NCI-H1436 treated with DMSO at 0.1 percent for 48 hours (cell line): ENCODE measurements around the gene PHACTR2.
"Not testable (repeated sequence)": the region's sequence is repeated elsewhere in the genome, so short reads cannot be mapped to it uniquely, and the experiment has no call there.

Experiments used
- DNase-seq: peaks from one replicate; lab custom pipeline; 2025; lab: John Stamatoyannopoulos, UW

Gene PHACTR2

DNA sequence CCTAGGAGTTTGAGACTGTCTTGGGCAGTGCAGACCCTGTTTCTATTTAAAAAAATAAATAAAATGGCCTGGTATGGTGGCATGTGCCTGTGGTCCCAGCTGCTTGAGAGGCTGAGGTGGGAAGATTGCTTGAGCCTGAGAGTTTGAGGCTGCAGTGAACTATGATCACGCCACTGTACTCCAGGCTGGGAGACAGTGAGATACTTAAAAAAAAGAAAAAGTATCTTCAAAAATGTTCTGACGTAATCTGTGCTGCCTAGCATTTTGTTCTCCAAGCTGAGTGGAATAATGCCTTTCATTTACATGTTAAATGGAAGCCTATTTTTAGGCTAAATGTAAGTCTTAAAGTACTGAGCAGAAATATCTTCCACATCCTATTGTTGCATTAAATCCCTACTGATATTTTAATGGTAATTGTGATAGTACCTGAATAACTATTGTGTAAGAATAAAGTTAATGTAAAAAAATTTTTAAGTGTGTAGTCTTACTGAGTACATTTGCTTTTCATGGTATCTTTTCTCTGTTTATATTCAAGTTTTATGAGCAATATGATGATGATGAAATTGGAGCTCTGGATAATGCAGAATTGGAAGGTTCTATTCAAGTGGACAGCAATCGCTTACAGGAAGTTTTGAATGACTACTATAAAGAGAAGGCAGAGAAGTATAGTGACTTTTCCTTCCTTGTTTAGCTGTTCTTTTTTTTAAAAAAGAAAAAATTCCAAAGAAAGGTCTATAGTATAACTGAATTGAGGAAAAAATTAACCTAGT lies 182.3 kb downstream of the PHACTR2 start:
- no peak for DNase-seq

DNA sequence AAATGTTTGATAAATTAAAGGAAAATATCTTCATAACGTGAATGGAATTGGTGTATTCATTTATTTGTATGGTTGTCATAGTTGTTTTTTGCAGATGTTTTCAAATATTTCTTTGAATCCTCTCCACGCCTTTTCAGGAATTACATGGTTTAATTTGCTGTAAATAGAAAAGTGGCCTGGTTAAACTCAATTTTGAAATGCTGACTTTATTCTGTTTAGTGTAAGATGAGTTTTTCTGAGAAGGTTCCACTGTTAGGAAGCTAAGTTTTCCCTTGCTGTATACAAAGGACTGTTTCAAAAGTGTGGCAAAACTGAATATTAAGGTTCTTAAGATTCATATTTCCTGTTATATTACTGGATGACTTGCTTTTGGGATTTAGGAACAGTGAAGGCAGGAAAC lies 186.0 kb downstream of the PHACTR2 start:
- no peak for DNase-seq

DNA sequence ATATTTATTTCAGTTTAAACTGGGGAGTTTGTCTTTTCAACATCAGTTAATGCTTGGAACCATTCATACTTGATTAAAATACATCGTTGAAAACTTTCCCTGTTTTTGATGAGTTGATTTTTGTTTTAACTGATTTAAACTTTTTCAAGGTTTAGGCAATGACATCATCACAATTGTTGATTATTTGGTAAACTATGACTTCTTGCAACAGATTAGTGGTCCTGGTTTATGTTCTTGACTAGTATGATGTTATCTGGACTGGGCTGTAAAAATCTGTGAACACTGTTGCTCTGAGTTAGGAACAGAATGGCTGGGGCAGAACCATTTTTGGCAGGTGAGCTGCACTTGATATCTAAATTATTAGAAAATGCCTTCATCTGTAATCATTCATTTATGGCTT lies 186.5 kb downstream of the PHACTR2 start, which contains the start of gene ZC2HC1B:
TSS of gene ZC2HC1B (plus strand) at position 241 of the 400 bp plus-strand sequence. CDS start at position 307, 66 bp downstream.
- no peak for DNase-seq

DNA sequence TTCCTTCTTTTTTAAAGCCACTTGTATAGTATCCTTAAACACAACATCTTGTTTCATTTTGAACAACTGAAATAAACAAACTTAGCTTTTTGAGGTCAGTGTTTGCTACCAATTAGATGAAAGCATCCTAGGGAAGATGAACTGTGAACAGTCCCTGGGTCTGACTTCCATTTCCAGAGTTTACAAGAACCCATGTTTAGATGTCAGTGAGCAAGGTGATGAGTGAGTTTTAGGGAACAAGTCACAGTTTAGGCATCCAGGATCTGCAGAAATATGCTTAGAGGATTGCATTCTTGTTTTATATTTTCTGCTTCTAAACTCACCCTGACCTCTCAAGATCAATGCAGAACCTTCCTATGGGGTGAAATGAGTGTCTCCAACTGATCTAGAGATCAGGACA lies 189.5 kb downstream of the PHACTR2 start:
- DNase-seq: no peak

DNA sequence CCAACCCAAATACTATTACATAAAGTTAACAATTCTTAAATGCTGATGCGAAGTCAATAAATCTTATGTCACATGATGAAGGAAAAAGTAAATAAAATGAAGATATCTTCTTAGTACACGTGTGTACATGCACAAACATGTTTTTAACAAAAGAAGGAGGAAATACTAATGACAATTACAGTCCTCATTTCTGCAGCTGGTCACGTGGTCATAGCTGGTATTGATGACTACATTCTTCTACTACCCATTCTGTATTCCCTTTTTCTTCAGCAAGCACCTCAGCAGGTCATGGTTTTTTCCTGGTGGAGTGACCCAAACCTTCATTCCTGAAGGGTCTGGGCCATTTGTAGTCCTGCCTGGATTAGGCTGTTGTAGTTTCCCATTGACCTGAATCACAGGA lies 191.0 kb downstream of the PHACTR2 start:
- not testable (repeated sequence) for DNase-seq

DNA sequence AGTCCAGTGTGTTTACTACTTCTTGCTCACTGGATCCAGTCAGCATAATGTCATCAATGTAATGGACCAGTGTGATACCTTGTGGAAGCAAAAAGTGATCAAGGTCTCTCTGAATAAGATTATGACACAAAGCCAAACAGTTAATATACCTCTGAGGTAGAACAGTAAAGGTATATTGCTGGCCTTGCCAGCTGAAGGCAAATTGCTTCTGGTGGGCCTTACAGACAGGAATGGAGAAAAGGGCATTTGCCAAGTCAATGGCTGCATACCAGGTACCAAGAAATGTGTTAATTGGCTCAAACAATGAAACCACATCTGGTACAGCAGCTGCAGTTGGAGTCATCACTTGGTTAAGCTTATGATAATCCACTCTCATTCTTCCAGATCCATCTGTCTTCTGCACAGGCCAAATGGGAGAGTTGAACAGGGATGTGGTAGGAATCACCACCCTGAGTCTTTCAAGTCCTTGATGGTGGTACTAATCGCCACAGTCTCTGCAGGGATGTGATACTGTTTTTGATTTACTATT lies 193.5 kb downstream of the PHACTR2 start:
- DNase-seq: not testable (repeated sequence)

DNA sequence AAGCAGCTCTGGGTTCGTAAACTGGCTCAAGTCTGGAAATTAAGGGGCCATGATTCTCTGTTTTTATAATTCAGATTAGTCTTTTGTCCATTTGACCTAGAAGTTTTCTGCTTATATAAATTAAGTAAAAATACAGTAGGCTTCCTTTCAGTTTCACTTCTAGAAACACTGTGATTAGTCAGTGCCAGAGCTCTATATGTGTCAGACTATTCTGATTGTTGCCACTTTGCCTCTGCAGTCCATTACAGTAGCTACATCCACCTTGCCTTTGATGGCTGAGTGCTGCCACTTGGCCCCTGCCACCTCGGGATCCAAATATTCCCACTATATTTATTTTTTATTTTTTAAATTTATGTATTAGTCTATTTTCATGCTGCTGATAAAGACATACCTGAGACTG lies 194.4 kb downstream of the PHACTR2 start:
- no peak for DNase-seq

DNA sequence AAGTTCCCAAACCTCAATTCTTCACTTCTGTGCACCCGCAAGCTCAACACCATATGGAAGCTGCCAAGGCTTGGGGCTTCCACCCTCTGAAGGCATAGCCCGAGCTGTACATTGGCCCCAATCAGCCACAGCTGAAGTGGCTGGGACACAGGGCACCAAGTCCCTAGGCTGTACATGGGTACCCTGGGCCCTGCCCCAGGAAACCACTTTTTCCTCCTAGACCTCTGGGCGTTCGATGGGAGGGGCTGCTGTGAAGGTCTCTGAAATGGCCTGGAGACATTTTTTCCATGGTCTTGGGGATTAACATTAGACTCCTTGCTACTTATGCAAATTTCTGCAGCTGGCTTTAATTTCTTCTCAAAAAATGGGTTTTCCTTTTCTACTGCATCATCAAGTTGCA lies 195.8 kb downstream of the PHACTR2 start:
- not testable (repeated sequence) for DNase-seq

DNA sequence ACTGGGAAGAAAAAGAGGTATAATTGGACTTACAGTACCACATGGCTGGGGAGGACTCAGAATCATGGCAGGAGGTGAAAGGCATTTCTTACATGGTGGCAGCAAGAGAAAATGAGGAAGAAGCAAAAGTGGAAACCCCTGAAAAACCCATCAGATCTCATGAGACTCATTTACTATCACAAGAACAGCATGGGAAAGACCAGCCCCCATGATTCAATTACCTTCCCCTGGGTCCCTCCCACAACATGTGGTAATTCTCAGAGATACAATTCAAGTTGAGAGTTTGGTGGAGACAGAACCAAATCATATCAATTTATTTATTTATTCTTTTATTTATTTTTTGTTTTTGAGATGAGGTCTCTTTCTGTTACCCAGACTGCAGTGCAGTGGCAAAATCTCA lies 196.7 kb downstream of the PHACTR2 start:
- DNase-seq: not testable (repeated sequence)

DNA sequence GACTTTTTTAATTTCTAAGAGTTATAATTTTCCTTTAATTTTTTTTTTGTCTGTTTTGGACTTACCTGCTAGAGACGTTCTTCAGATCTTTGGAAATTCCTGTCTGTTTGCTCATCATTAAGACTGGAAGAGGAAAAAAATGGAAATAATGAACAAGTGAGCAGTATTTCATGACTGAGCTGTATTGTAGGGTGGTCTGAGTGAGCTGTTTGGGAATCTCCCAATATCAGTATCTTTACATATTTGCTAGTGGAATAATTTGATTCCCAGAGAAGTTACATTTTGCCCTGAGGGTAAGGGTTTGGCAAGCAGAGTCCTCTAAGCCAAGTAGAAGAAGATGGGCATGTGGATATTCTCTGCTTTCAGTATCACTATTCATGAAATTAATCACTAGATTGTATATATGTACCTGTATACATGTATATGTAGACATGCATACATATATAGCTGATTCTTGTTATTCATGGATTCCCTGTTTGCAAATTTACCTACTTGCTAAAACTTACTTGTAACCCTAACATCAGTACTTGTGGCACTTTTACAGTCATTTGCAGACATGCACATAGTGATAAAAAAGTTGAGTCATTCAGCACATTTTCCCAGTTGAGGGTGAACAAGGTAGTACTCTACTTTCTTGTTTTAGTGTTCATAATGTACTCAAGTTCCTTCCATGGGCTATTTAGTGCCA lies 200.0 kb downstream of the PHACTR2 start:
- no peak for DNase-seq

DNA sequence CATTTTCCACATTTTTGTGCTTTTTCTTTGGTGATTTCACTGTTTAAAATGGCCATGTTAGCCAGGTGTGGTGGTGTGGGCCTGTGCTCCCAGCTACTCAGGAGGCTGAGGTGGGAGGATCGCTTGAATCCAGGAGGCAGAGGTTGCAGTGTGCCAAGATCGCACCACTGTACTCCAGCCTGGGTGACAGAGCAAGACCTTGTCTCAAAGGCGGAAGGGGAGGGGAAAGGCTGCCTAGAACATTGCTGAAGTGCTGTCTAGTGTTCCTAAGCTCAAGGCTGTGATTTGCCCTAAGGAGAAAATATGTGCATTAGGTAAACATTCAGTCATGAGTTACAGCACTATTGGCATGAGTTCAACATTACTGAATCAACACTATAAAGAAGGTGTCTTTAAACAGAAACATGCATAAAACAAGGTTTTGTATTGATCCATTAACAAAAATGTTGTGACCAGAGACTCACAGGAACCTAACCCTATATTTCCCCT lies 200.6 kb downstream of the PHACTR2 start:
- DNase-seq: no peak

DNA sequence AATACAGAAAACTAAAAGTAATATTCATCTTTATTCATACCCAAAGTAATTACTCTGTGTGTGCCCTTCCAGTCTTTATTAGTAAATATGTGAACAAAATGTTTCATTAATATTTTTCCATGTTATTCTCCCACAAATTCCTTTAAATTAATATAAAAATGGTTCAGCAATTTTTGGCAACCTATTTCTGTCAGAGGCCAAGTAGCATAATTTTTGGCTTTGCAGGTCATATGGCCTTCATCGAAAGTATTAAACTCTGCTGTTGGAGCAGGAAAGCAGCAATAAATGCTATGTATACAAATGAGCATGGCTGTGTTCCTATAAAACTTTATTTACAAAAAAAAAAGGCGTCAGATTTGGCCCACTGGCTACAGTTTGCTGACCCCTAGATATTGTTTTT lies 202.6 kb downstream of the PHACTR2 start:
- no peak for DNase-seq
